Retinal pigment epithelial cell (primary cell): ENCODE results near the gene PML.
A peak's percentile ranks its signal among the peaks of the same experiment; 100 is the strongest.

Experiments used
- DNase-seq: peaks from one replicate; pipeline ENCODE4 v3.0.0-alpha.2; 2010; ENCODE audit warnings: low read depth
- H3K4me3 ChIP-seq: 2 replicates; pipeline ENCODE4 v1.5.1; 2011; ENCODE audit warnings: mild to moderate bottlenecking, low read length, control low read depth, moderate library complexity
- CTCF ChIP-seq: conservative IDR thresholded peaks from 2 replicates; pipeline ENCODE4 v1.5.1; 2011; ENCODE audit warnings: low read depth, low read length, control low read depth, inconsistent platforms

PML gene

DNA sequence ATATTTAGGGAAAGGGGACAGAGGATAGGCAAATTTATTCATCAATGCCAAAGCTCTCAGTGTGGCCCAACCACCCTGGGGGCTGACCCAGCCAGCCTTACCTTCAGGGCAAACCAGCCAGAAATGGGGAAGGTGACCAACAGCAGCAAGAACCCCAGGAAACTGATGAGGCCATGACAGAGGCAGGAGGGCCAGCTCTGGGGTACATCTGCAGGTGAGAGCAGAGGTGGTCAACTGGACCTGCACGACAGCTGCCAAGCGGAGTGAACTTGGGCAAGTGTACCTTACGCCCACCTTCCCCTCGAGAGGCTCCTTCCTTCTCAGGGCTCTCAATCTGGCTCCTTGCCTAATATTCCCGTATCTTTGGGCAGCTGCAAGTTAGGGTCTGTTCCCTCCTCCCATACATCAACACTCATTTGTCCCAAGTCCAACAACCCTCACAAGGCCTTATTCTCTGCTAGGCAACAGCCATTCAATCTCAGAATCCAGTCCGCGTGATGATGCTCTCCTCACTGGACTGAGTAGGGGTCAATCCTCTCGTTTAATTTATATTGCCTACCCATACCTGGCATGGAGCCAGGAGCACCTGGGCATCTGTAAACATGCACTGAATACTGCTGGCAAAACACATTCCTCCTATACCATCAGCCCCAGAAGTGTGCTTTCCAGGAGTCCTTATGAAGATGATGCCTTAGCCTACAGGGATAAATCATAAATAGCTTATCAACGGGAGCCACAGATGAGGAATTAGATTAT, 4.1 kb upstream of the PML start:
- no peak for DNase-seq
- H3K4me3 ChIP-seq: no peak overlapping the region
- no peak for TF ChIP-seq CTCF

DNA sequence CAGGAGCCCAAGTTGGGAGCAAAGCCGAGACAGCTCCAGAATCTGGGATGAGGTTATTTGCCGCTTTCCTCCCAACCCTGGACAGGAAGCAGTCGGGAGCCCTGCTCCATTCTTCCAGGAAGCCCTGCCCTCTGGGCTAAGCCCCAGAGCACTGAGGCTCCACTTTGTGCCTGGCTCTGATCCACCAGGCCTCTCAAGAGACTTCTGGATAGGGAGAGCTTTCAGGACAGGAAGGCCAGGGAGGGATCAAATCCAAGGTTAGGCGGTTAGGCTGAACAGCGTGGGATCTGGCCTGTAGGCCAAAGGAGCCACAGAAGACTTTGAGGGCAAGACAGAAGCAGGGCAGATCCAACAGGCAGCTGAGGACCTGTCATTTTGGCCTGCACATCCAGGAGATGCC, 3.3 kb upstream of the PML start:
- DNase-seq: no peak
- no peak for TF ChIP-seq CTCF
- H3K4me3 ChIP-seq: peak overlapping the region; percentile 60

GRCh38 chr15:73991726-73992593, 2.6 kb upstream of the PML start, which contains the start of gene STOML1:
Gene STOML1 (minus strand): TSS chr15:73992295. CDS start chr15:73992223, 72 bp downstream.
- H3K4me3 ChIP-seq: peak within 1 kb of the TSS; percentile 60
- peak; percentile 66 for DNase-seq
- TF ChIP-seq CTCF: peak; percentile 78

- DNase-seq: no peak
- peak overlapping the region; percentile 36 for H3K4me3 ChIP-seq
- no peak for TF ChIP-seq CTCF
These were observed 2.0 kb upstream of the PML start for GRCh38 chr15:73992594-73992898.

- DNase-seq: no peak
- TF ChIP-seq CTCF: no peak
- no peak overlapping the region for H3K4me3 ChIP-seq
These were observed 1.1 kb upstream of the PML start for GRCh38 chr15:73993211-73993994.

- DNase-seq: no peak
- H3K4me3 ChIP-seq: peak overlapping the region; percentile 89
- no peak for TF ChIP-seq CTCF
These were observed 551 bp downstream of the PML start for GRCh38 chr15:73994912-73995622.
